ENCODE data around the gene FOXN1. TPM values are rescaled to one million over a fixed set of nuclear protein-coding genes. Genes with fewer than 3 reads are reported as not detected.

FOXN1 gene
- polyA plus RNA-seq, 2 of the 4 experiments (the other 2 are of a cell fraction) = not detected

- Histone ChIP-seq H3K9me3 (no peaks in the 10 kb centered on the region), H3K27ac (no peak overlapping the region), H3K4me2 (no peak overlapping the region), H3K4me3 (no peak overlapping the region), H3K4me1 (no peaks in the 10 kb centered on the region)
- TF ChIP-seq JUNB (IDR thresholded peaks at IDR 0.05) (no peak), ZC3H11A (IDR thresholded peaks at IDR 0.05) (no peak), E2F6 (IDR thresholded peaks at IDR 0.05; ENCODE audit: borderline replicate concordance, low read depth) (no peak)
- WGBS (ENCODE audit: missing lambda C conversion rate) = 68% methylated on average over 13 of the region's 14 CpGs
- no peak for ATAC-seq
- CTCF ChIA-PET = interaction anchor here (1.1 to 17.3 kb wide), 3 partner anchors 12 to 40 kb away, joined by 3 to 317 read pairs (median 153); no protein-coding TSS in a partner anchor
- POLR2A ChIA-PET = no interaction called here
- FAIRE-seq = no peak
- DNase-seq (ENCODE audit: low read depth in 1 of 2, low spot score in 1 of 2) = no peak
These were observed 777 bp downstream of the FOXN1 start for GRCh38 chr17:28506763-28507487.

- Histone ChIP-seq H3K4me1 (no peaks in the 10 kb centered on the region), H3K4me2 (no peak overlapping the region), H3K27ac (no peak overlapping the region), H3K9me3 (no peaks in the 10 kb centered on the region), H3K4me3 (no peak overlapping the region)
- WGBS (ENCODE audit: missing lambda C conversion rate) = 58% methylated on average over 14 of the region's 24 CpGs
- POLR2A ChIA-PET = no interaction called here
- ATAC-seq (peak in 1 of 2 experiments; percentile 12; a peak in 2 of 6 replicates), FAIRE-seq (no peak), DNase-seq (ENCODE audit: low read depth in 1 of 2, low spot score in 1 of 2) (no peak)
- CTCF ChIA-PET = interaction anchor here (0.9 to 17.3 kb wide), 5 partner anchors 12 to 40 kb away, joined by 3 to 317 read pairs (median 3); no protein-coding TSS in a partner anchor
- TF ChIP-seq, protein P1, sequence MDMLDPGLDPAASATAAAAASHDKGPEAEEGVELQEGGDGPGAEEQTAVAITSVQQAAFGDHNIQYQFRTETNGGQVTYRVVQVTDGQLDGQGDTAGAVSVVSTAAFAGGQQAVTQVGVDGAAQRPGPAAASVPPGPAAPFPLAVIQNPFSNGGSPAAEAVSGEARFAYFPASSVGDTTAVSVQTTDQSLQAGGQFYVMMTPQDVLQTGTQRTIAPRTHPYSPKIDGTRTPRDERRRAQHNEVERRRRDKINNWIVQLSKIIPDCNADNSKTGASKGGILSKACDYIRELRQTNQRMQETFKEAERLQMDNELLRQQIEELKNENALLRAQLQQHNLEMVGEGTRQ (IDR thresholded peaks at IDR 0.05) = no peak
- TF ChIP-seq KDM1A (IDR thresholded peaks at IDR 0.05; ENCODE audit: low read depth) (no peak), BHLHE40 (IDR thresholded peaks at IDR 0.05; ENCODE audit: low read depth, low read length) (no peak), EHF (CRISPR knock-in tag; IDR thresholded peaks at IDR 0.05) (no peak), SMC3 (IDR thresholded peaks at IDR 0.05) (no peak), RARB (CRISPR knock-in tag; IDR thresholded peaks at IDR 0.05) (no peak), ZNF302 (CRISPR knock-in tag; IDR thresholded peaks at IDR 0.05) (no peak), HOXA7 (CRISPR knock-in tag; IDR thresholded peaks at IDR 0.05) (no peak), EHMT2 (IDR thresholded peaks at IDR 0.05; ENCODE audit: low read depth) (no peak)
These were observed 1.5 kb downstream of the FOXN1 start for GRCh38 chr17:28507567-28508203.

DNA sequence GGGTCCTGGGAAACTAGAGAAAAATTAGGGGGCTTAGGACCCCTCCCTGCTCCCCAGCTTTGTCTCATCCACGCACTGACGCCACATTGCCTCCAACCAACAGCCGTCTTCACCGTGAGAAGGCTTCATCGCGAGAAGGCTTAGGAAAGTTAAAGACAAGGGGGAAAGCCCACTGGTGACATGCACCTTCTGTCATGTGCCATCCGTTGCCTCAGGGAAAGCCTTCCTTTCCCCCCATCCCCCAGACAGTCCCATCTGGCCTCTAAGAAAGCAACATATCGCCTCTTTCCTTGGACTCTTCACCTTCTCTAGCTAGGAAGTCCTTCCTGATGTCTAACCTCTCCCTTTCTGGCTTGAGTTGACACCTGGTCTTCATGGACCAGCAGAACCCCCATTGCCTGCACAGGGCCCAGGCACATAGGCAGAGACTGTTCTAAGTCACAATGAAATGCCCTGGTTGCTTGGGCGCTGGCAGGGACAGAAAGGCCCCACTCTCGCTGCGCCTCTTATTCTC, 2.1 kb downstream of the FOXN1 start:
- Histone ChIP-seq H3K4me3 (no peak overlapping the region), H3K27ac (no peak overlapping the region), H3K4me1 (no peaks in the 10 kb centered on the region), H3K9me3 (no peaks in the 10 kb centered on the region), H3K4me2 (no peak overlapping the region)
- 70% methylated on average over 11 of the region's 11 CpGs for WGBS (ENCODE audit: missing lambda C conversion rate)
- TF ChIP-seq KDM1A (IDR thresholded peaks at IDR 0.05; ENCODE audit: low read depth) (no peak), MAFK (IDR thresholded peaks at IDR 0.05; ENCODE audit: partially characterized antibody) (no peak), ZNF302 (CRISPR knock-in tag; IDR thresholded peaks at IDR 0.05) (no peak), GATA3 (IDR thresholded peaks at IDR 0.05; ENCODE audit: borderline replicate concordance) (no peak), RARB (CRISPR knock-in tag; IDR thresholded peaks at IDR 0.05) (no peak)
- no peak for DNase-seq (ENCODE audit: low read depth in 1 of 2, low spot score in 1 of 2)
- ChIA-PET CTCF (interaction anchor here (0.9 to 13.4 kb wide), 3 partner anchors 13 to 39 kb away, joined by 3 to 153 read pairs (median 3); no protein-coding TSS in a partner anchor), POLR2A (no interaction called here)
- FAIRE-seq = no peak
- no peak for ATAC-seq

DNA sequence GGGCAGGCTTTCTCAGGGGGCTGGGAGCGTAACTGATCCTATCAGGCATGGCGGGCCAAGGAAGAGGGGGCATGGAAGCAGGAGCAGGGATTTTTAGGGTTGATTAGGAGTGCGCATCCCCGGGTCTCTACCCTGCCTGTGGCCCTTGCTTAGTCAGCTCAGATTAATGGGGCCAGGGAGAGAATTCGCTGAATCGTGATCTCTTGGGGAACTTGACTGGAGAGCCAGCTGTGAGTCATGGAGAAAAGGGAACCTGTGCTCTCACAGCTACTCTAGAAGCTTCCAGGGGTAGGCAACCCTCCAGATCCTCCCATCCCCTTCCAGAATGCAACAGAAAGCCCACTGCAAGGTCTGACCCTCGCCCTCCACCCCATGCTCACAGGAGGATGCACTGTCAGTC, 3.6 kb downstream of the FOXN1 start:
- no peak for DNase-seq (ENCODE audit: low read depth in 1 of 2, low spot score in 1 of 2)
- Histone ChIP-seq H3K4me2 (no peak overlapping the region), H3K4me1 (no peaks in the 10 kb centered on the region), H3K4me3 (no peak overlapping the region), H3K27ac (no peak overlapping the region), H3K9me3 (no peaks in the 10 kb centered on the region; the same call in 2 of the 3 replicates)
- ATAC-seq = no peak
- peak; percentile 56 for TF ChIP-seq MAFK (IDR thresholded peaks at IDR 0.05; ENCODE audit: partially characterized antibody)
- no peak for TF ChIP-seq CTCF (IDR thresholded peaks at IDR 0.05)
- ChIA-PET CTCF (interaction anchor here (0.7 to 13.4 kb wide), 3 partner anchors 8 to 14 kb away, joined by 3 to 153 read pairs (median 3); no protein-coding TSS in a partner anchor), POLR2A (no interaction called here)
- 45% methylated on average over 7 of the region's 7 CpGs for WGBS (ENCODE audit: missing lambda C conversion rate)
- FAIRE-seq = no peak

All from A549 (cell line).